C4-2B (cell line): Measurements from ENCODE around the gene NPIPA8.
"Not testable (repeated sequence)": the region's sequence is repeated elsewhere in the genome, so short reads cannot be mapped to it uniquely, and the experiment has no call there.

Source experiments
- H3K27ac ChIP-seq: fragments of 450-650 bp; 2 replicates; pipeline ENCODE4 v1.5.1; 2017

Gene NPIPA8

GRCh38 chr16:18336636-18337035, at the start of gene NPIPA8:
Gene NPIPA8, minus strand, starts transcription at chr16:18336736. Its CDS starts 4,074 bp downstream, at chr16:18332662.
- H3K27ac ChIP-seq, result not testable (repeated sequence)

GRCh38 chr16:18385285-18385684, 48.7 kb upstream of the NPIPA8 start:
- not testable (repeated sequence) for H3K27ac ChIP-seq

DNA sequence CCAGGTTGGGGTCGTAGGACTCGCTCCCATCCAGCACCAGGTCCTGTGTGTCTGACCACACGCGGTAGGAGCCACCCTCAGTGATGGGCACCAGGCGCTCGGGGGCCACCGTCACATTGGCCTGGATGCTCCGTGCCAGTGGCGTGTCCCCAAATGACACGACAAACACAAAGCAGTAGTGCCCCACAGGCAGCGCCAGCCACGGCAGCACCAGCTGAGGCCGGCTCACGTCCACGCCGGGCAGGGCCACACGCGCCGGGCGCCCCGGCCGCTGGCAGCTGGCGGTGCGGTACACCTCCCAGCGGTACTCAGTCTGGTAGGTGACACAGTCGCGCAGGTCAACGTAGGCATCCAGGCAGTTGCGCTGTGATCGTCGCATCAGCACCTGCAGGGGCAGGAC, 48.3 kb upstream of the NPIPA8 start:
- H3K27ac ChIP-seq, result not testable (repeated sequence)

DNA sequence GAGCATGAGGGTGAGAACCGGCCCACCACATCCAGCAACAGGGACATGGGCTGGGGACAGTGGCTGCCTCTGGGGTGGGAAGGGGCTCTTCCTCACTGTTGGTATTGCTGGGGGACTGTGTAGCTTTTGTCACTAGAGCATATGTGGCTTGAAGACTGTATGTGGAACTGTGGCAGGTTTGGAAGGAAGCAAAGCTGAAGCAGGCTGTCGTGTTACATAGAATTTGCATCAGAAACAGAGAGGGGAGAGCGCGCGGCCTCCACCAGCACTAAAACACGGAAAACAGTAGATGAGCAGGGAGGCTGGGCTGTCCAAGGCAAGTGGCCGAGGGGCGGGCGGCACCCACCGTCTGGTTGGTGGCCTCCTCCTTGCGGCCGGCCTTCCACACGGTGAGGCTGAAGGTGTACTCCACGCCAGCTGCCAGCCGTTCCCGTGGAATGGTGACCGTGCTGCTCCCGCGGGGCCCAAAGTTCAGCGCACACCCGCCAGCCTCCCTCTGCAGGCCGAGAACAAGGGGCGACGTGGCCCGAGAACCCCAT, 47.6 kb upstream of the NPIPA8 start:
- H3K27ac ChIP-seq, result not testable (repeated sequence)

DNA sequence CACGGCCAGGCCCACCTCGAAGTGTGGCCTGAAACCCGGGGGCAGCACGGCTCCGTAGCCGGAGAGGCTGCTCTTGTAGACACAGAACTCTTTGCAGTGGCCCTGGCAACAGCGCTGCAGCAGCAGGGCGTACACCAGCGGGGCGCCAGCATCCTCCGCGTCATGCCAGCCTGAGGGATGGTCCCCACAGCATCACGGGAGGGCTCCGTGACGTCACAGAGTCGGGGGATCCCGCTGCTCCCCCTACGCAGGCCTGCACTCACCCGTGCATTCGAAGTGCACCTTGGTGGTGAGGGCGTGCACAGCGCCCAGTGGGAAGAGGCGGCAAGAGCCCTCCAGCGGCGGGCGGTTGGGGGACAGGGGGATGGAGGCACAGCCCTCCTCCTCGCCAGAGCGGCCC, 46.2 kb upstream of the NPIPA8 start:
- H3K27ac ChIP-seq, result not testable (repeated sequence)

GRCh38 chr16:18347742-18348141, 11.2 kb upstream of the NPIPA8 start:
- not testable (repeated sequence) for H3K27ac ChIP-seq

GRCh38 chr16:18346993-18347392, 10.5 kb upstream of the NPIPA8 start:
- not testable (repeated sequence) for H3K27ac ChIP-seq

DNA sequence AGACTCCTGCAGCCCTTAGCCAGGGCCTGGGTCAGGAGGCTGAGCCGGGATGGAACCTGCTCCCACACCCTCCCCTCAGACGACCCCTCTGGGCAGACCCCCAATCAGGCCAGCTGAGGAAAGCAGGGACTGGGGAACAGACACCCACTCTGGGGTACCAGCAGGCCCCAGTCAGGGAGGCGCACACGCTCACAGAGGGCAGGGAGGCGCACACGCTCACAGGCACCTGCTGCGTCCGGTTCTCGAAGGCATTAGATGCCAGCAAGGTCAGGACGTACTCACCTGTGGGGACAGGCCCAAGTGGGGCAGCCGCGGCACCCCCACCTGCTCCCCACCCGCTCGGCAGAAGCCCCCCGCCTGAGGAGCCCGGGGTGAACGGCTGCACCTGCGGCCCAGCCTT, 8.1 kb upstream of the NPIPA8 start:
- not testable (repeated sequence) for H3K27ac ChIP-seq

DNA sequence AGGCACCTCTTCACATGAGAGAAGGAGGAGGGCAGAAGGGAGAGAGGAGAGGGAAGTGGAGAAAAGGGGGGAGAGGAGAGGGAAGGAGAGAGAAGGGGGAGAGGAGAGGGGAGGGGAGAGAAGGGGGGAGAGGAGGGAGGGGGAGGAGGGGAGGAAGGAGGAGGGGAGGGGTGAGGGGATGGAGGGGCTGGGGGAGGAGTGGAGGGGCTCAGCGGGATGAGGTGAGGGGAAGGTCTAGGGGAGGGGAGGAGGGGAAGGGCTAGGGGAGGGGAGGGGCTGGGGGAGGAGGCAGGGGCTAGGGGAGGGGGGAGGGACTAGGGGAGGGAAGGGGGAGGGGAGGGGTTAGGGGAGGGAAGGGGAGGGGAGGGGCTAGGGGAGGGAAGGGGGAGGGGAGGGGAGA, 5.5 kb upstream of the NPIPA8 start:
- not testable (repeated sequence) for H3K27ac ChIP-seq

DNA sequence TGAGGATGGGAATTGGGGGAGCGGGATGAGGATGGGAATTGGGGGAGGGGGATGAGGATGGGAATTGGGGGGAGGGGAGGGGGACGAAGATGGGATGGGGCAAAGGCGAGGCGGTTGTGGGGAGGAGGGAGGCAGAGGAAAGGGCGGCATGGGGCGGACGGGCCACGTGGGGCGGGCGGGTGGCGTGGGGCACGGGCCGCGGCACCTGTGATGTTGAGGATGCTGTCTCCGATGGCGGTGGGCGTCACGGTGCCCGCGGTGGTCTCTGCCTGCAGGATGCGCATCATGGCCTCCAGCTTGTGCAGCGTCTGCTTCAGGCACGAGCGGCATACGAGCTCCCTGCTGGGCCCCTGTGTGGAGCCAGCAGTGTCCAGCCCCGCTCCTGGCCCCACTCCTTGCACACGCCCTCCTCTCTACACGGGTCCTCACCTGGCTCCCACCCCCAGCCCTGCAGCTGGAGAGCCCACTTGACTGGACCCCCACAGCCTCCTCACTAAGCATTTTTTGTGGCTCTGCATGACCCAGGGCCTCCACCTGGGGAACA, 5.0 kb upstream of the NPIPA8 start:
- H3K27ac ChIP-seq, result not testable (repeated sequence)

GRCh38 chr16:18339210-18339609, 2.7 kb upstream of the NPIPA8 start:
- H3K27ac ChIP-seq, result not testable (repeated sequence)

- H3K27ac ChIP-seq, result not testable (repeated sequence)
Measured at GRCh38 chr16:18311811-18312210, 24.7 kb downstream of the NPIPA8 start.

DNA sequence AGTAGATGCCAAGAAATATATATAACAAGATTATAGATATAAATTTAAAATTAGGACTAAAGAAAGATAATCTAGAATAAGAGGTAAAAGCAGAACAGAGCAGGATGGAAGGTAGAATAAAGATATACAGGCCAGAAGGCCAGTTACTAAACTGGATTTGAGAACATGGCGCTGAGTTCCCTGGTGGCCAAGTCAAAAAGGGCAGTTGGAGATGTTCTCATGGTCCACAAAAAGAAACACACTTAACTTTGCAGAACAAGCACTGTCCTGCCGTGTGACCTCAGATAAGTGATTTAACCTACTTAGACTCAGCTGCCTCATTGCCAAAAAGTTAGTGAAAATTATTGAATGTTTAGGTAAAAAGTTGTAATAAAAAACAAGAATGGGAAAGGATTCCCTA, 27.4 kb downstream of the NPIPA8 start:
- not testable (repeated sequence) for H3K27ac ChIP-seq

GRCh38 chr16:18307241-18307640, 29.3 kb downstream of the NPIPA8 start:
- not testable (repeated sequence) for H3K27ac ChIP-seq

DNA sequence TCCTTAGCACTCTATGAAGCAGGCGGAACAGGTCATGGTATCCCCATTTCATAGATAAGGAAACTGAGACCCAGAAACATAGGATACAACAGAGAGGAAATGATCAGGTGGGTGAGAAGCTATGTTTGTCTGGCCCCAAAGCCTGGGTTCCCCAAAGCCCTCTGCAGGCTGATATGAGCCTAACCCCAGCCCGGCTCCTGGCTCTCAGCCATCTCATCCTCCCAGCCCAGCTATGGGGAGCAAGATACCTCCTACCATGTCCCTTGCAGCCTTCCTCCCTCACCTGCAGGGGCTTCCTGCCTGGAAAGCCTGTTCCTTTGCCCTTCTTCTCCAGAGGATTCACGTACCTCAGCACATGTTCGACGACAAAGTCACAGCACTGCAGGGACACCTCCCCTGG, 30.5 kb downstream of the NPIPA8 start:
- H3K27ac ChIP-seq, result not testable (repeated sequence)

DNA sequence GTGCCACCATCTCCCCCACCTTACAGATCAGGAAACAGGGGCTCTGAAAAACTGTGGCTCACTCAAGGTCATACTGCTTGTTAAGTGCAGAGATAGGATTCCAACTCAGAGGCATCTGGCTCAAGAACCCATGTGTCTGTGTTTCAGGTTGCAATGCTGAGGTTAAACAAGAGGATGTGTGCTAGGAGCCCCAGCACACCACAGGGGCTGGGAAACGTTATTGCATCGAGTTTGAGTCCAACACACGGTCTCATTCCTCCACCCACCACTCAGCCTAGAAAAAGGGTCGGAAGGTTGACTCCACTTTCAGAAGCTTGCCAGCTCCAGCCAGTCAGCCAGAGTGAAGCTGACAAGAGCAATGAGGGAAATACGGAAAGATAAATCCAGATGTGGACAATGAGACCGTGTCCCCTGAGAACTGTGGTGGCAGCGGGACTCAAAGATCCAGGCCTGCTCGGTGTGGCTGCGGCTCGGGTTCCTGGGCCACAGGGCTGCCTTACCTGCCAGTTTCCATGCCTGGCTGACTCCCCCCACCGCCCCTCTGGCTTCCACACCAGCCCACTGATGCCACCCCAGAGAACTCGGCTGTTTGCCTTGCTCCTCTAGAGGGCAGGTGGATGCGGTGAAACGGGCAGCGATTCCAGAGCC, 33.4 kb downstream of the NPIPA8 start:
- not testable (repeated sequence) for H3K27ac ChIP-seq

DNA sequence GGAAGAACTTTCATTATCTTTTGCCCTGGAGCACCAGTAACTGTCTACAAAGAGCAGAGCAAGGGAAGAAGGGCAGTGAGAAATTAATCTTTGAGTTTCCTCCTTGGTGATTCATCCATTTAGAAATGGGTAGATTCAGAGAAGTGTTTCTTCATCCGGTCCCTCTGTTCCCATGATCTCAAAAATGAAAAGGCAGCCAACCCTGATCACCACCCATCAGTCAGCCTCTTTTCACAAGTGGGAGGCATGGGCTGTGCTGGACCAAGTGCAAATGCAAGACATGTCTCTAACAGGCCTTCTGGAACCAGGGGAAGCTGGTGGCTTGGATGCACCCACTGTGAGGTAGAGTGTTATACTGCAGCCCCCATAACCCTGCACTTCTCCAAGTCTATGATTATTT, 38.8 kb downstream of the NPIPA8 start:
- not testable (repeated sequence) for H3K27ac ChIP-seq

DNA sequence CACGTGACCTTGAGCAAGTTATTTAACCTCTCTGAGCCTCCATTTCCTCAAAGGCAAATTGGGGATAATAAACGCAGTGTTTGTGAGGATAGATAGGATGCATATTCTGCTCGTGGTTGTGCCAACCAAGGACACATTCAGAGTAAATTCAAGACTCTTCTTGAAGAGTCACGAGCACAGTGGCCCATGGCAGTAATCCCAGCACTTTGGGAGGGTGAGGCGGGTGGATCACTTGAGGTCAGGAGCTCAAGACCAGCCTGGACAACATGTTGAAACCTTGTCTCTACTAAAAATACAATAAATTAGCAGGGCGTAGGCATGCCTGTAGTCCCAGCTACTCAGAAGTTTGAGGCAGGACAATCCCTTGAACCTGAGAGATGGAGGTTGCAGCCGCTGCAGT, 39.6 kb downstream of the NPIPA8 start:
- H3K27ac ChIP-seq, result not testable (repeated sequence)

DNA sequence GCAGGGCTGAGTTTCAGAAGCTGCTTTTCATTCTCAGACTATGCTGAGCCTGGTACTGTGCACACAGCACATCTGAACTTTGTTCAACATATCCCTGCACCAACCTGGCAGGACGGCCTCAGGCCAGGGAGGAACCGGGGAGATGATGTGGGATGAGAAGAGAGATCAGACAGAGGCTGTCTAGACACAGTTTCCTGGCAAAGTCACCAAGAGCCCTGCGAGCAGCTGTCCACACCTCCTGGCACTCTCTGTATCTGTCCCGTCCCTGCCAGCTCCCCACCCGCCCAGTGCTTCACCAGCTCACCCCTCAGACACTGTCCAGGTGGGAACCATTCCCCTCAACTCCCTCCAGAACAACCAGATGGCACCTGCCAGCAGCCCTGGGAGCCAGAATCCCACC, 42.2 kb downstream of the NPIPA8 start:
- not testable (repeated sequence) for H3K27ac ChIP-seq

GRCh38 chr16:18293337-18293956, 43.1 kb downstream of the NPIPA8 start:
- H3K27ac ChIP-seq, result not testable (repeated sequence)

- H3K27ac ChIP-seq, result not testable (repeated sequence)
Measured at GRCh38 chr16:18290959-18291358, 45.6 kb downstream of the NPIPA8 start.

GRCh38 chr16:18286342-18286741, 50.2 kb downstream of the NPIPA8 start:
- not testable (repeated sequence) for H3K27ac ChIP-seq

GRCh38 chr16:18280319-18280718, 56.2 kb downstream of the NPIPA8 start:
- not testable (repeated sequence) for H3K27ac ChIP-seq
